HepG2 (cell line): ENCODE results near the gene DPM2. TPM values are rescaled to one million over a fixed set of nuclear protein-coding genes. Genes with fewer than 3 reads are reported as not detected.
A peak's percentile ranks its signal among the peaks of the same experiment; 100 is the strongest.

Experiments
- BORCS8-MEF2B ChIP-seq: sonication (generic); formaldehyde crosslinking; IDR thresholded peaks from 2 replicates; pipeline ENCODE4 v1.8.0; 2022; ENCODE audit warnings: mild to moderate bottlenecking, missing genetic modification reagents
- FIP1L1 ChIP-seq: fragments of 200-400 bp; formaldehyde crosslinking; IDR thresholded peaks from 2 replicates; pipeline ENCODE4 v1.6.1; 2018; ENCODE audit warnings: low read depth, mild to moderate bottlenecking, low read length, moderate library complexity, borderline replicate concordance; ENCODE audit not compliant: insufficient read depth
- FOSL2 ChIP-seq: sonication (generic); formaldehyde crosslinking; IDR thresholded peaks from 2 replicates; pipeline ENCODE4 v1.4.0; 2020; ENCODE audit warnings: missing genetic modification reagents
- HNRNPL ChIP-seq: fragments of 200-400 bp; formaldehyde crosslinking; IDR thresholded peaks from 2 replicates; pipeline ENCODE4 v1.6.1; 2017; ENCODE audit warnings: mild to moderate bottlenecking, low read depth, low read length
- IKZF4 ChIP-seq: sonication (generic); formaldehyde crosslinking; IDR thresholded peaks from 2 replicates; pipeline ENCODE4 v1.5.1; 2020; ENCODE audit warnings: borderline replicate concordance, mild to moderate bottlenecking, low read depth, missing genetic modification reagents; ENCODE audit errors: not compliant biosample characterization
- KLF9 ChIP-seq: IDR thresholded peaks from 2 replicates; pipeline ENCODE4 v1.6.1; 2016; ENCODE audit warnings: low read depth
- MTA1 ChIP-seq: sonication (generic); formaldehyde crosslinking; IDR thresholded peaks from 2 replicates; pipeline ENCODE4 v1.4.0; 2020; ENCODE audit warnings: missing genetic modification reagents, mild to moderate bottlenecking, borderline replicate concordance
- NCOR1 ChIP-seq: fragments of 200-600 bp; sonication (generic); IDR thresholded peaks from 2 replicates; pipeline ENCODE4 v1.7.0; 2017; ENCODE audit warnings: antibody characterized with exemption, low read length, borderline replicate concordance
- PCBP2 ChIP-seq: fragments of 200-400 bp; formaldehyde crosslinking; optimal IDR thresholded peaks from 2 replicates; pipeline ENCODE3; 2018; ENCODE audit warnings: low read length, low read depth; ENCODE audit not compliant: poor library complexity, severe bottlenecking
- REXO4 ChIP-seq: sonication (generic); formaldehyde crosslinking; IDR thresholded peaks from 2 replicates; pipeline ENCODE4 v1.8.0; 2022; ENCODE audit warnings: missing genetic modification reagents, mild to moderate bottlenecking, borderline replicate concordance
- ZNF572 ChIP-seq: sonication (generic); formaldehyde crosslinking; IDR thresholded peaks from 2 replicates; pipeline ENCODE4 v1.5.1; 2020; ENCODE audit warnings: mild to moderate bottlenecking, missing genetic modification reagents
- ZNF703 ChIP-seq: sonication (generic); formaldehyde crosslinking; IDR thresholded peaks from 2 replicates; pipeline ENCODE4 v1.5.1; 2020; ENCODE audit warnings: missing genetic modification reagents, mild to moderate bottlenecking, moderate library complexity, borderline replicate concordance
- polyA plus RNA-seq, 8 experiments: library from polyadenylated mRNA; depleted of rRNA in 3 of 8; stranded (reverse) in 7 of 8; unstranded in 1 of 8; fragments of >200 nt; fragmentation: Illumina TruSeq in 4 of 8; extraction: Trizol in 4 of 8; gene quantifications; 2 replicates each; pipeline versions ENCODE4 v1.2.1 to v1.2.3, GENCODE V29; 2011 to 2016; ENCODE audit warnings: low read depth in 4 of 8, missing spikeins in 1 of 8, mixed read lengths in 1 of 8; ENCODE audit not compliant: insufficient read depth in 1 of 8
- total RNA-seq, 5 experiments: library from RNA; depleted of rRNA; stranded (reverse); fragments of >200 nt; fragmentation: Illumina TruSeq; extraction: Trizol; gene quantifications; 2 replicates each; pipeline ENCODE4 v1.2.3, GENCODE V29; 2016; ENCODE audit warnings: low read depth in 1 of 5
- TF ChIP-seq, protein P1 (sequence below): sonication (generic); formaldehyde crosslinking; IDR thresholded peaks from 2 replicates; pipeline ENCODE4 v1.8.1; 2023; ENCODE audit warnings: mild to moderate bottlenecking, inconsistent platforms, moderate library complexity, missing genetic modification reagents, borderline replicate concordance
- TF ChIP-seq, protein P2 (sequence below): sonication (generic); formaldehyde crosslinking; IDR thresholded peaks from 2 replicates; pipeline ENCODE4 v1.4.0; 2020; ENCODE audit warnings: mild to moderate bottlenecking, missing genetic modification reagents
- TF ChIP-seq, protein P3 (sequence below): sonication (generic); formaldehyde crosslinking; IDR thresholded peaks from 2 replicates; pipeline ENCODE4 v1.5.0; 2020; ENCODE audit warnings: mild to moderate bottlenecking, missing genetic modification reagents
- TF ChIP-seq, protein P4 (sequence below): sonication (generic); formaldehyde crosslinking; IDR thresholded peaks from 2 replicates; pipeline ENCODE4 v1.4.0; 2020; ENCODE audit warnings: missing genetic modification reagents
- TF ChIP-seq, protein P5 (sequence below): sonication (generic); formaldehyde crosslinking; IDR thresholded peaks from 2 replicates; pipeline ENCODE4 v1.4.0; 2020; ENCODE audit warnings: missing genetic modification reagents, borderline replicate concordance

The DPM2 gene
- total and polyA plus RNA-seq, 2 of the 13 experiments (the other 11 are each of a cell fraction or from before 2014, with no cell fraction given): 24.8 to 35.3 TPM

DNA sequence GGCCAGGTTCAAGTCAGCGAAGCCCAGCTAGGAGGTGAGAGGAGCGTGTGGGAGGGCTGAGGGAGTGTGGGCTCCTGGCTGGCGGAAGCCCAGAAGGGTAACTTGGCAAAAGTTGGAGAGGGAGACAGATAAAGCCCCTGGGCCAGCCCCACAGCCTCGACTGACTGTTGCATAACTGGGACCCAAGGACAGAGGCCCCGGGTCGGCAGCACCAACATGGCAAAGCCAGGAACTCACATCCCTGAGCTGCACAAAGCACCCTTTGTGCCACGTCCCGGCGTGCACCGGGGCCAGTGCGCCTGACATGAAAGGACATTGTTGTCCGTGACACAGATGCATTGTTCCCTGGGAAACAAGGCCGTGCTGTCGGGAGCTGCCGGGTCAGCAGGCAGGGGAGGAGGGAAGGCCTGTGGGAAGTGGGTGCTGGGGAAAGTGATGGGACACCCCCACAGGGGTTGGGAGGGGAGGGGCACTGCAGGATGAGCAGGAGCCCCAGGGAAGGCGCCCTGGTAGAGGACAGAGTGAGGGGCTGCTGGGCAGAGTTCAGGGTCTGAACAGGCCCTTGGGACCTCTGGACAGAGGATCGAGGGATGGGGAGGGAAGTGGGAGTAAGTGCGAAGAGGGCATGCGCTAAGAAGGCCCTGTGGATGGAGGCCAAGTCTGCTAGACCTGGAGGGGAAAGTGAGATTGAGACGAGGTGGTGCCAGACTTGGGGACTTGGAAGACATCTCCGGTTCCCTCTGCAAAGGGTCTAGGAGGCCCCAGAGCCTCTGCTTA, 13.0 kb upstream of the DPM2 start (continued):
- TF ChIP-seq, protein P1, sequence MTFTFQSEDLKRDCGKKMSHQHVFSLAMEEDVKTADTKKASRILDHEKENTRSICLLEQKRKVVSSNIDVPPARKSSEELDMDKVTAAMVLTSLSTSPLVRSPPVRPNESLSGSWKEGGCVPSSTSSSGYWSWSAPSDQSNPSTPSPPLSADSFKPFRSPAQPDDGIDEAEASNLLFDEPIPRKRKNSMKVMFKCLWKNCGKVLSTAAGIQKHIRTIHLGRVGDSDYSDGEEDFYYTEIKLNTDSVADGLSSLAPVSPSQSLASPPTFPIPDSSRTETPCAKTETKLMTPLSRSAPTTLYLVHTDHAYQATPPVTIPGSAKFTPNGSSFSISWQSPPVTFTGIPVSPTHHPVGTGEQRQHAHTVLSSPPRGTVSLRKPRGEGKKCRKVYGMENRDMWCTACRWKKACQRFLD: peak; percentile 23; the same call in 1 of the 2 replicates
- TF ChIP-seq ZNF572 (no peak), FIP1L1 (peak; percentile 94; the same call in 1 of the 2 replicates), KLF9 (no peak), IKZF4 (no peak), ZNF703 (CRISPR knock-in tag) (peak; percentile 90; the same call in 1 of the 2 replicates), PCBP2 (no peak), MTA1 (peak; percentile 93), NCOR1 (peak; percentile 74; the same call in 1 of the 2 replicates), FOSL2 (CRISPR knock-in tag) (peak; percentile 80), REXO4 (CRISPR knock-in tag) (no peak), HNRNPL (peak; percentile 98), BORCS8-MEF2B (CRISPR knock-in tag) (peak; percentile 63; the same call in 1 of the 2 replicates)
- TF ChIP-seq, protein P2, sequence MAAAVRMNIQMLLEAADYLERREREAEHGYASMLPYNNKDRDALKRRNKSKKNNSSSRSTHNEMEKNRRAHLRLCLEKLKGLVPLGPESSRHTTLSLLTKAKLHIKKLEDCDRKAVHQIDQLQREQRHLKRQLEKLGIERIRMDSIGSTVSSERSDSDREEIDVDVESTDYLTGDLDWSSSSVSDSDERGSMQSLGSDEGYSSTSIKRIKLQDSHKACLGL (CRISPR knock-in tag): peak; percentile 64
- TF ChIP-seq, protein P3, sequence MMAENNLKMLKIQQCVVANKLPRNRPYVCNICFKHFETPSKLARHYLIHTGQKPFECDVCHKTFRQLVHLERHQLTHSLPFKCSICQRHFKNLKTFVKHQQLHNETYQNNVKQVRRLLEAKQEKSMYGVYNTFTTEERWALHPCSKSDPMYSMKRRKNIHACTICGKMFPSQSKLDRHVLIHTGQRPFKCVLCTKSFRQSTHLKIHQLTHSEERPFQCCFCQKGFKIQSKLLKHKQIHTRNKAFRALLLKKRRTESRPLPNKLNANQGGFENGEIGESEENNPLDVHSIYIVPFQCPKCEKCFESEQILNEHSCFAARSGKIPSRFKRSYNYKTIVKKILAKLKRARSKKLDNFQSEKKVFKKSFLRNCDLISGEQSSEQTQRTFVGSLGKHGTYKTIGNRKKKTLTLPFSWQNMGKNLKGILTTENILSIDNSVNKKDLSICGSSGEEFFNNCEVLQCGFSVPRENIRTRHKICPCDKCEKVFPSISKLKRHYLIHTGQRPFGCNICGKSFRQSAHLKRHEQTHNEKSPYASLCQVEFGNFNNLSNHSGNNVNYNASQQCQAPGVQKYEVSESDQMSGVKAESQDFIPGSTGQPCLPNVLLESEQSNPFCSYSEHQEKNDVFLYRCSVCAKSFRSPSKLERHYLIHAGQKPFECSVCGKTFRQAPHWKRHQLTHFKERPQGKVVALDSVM (CRISPR knock-in tag): peak; percentile 70
- TF ChIP-seq, protein P4, sequence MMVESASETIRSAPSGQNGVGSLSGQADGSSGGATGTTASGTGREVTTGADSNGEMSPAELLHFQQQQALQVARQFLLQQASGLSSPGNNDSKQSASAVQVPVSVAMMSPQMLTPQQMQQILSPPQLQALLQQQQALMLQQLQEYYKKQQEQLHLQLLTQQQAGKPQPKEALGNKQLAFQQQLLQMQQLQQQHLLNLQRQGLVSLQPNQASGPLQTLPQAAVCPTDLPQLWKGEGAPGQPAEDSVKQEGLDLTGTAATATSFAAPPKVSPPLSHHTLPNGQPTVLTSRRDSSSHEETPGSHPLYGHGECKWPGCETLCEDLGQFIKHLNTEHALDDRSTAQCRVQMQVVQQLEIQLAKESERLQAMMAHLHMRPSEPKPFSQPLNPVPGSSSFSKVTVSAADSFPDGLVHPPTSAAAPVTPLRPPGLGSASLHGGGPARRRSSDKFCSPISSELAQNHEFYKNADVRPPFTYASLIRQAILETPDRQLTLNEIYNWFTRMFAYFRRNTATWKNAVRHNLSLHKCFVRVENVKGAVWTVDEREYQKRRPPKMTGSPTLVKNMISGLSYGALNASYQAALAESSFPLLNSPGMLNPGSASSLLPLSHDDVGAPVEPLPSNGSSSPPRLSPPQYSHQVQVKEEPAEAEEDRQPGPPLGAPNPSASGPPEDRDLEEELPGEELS (CRISPR knock-in tag): peak; percentile 93
- TF ChIP-seq, protein P5, sequence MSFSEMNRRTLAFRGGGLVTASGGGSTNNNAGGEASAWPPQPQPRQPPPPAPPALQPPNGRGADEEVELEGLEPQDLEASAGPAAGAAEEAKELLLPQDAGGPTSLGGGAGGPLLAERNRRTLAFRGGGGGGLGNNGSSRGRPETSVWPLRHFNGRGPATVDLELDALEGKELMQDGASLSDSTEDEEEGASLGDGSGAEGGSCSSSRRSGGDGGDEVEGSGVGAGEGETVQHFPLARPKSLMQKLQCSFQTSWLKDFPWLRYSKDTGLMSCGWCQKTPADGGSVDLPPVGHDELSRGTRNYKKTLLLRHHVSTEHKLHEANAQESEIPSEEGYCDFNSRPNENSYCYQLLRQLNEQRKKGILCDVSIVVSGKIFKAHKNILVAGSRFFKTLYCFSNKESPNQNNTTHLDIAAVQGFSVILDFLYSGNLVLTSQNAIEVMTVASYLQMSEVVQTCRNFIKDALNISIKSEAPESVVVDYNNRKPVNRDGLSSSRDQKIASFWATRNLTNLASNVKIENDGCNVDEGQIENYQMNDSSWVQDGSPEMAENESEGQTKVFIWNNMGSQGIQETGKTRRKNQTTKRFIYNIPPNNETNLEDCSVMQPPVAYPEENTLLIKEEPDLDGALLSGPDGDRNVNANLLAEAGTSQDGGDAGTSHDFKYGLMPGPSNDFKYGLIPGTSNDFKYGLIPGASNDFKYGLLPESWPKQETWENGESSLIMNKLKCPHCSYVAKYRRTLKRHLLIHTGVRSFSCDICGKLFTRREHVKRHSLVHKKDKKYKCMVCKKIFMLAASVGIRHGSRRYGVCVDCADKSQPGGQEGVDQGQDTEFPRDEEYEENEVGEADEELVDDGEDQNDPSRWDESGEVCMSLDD: peak; percentile 93
